ENCODE results near the gene AJM1.

The AJM1 gene

GRCh38 chr9:136820971-136821825, 21.1 kb upstream of the AJM1 start:
- TF ChIP-seq POLR2AphosphoS5 (IDR thresholded peaks at IDR 0.05; ENCODE audit: low read depth, low read length) (no peak), POLR2A (IDR thresholded peaks at IDR 0.05; ENCODE audit: low read depth, low read length) (no peak), TAF1 (IDR thresholded peaks at IDR 0.05; ENCODE audit: borderline replicate concordance, low read depth, low read length) (no peak)
- no peak for FAIRE-seq

GRCh38 chr9:136821826-136822544, 20.3 kb upstream of the AJM1 start:
- TF ChIP-seq POLR2AphosphoS5 (IDR thresholded peaks at IDR 0.05; ENCODE audit: low read depth, low read length) (no peak), TAF1 (IDR thresholded peaks at IDR 0.05; ENCODE audit: borderline replicate concordance, low read depth, low read length) (no peak), POLR2A (IDR thresholded peaks at IDR 0.05; ENCODE audit: low read depth, low read length) (no peak)
- FAIRE-seq = no peak
- no peak for DNase-seq (ENCODE audit: insufficient read length)

More at GRCh38 chr9:136820971-136821825, 21.1 kb upstream of the AJM1 start:
- DNase-seq (ENCODE audit: insufficient read length) = no peak

- no peak for DNase-seq (ENCODE audit: insufficient read length)
- no peak for FAIRE-seq
- TF ChIP-seq TAF1 (IDR thresholded peaks at IDR 0.05; ENCODE audit: borderline replicate concordance, low read depth, low read length) (no peak), POLR2AphosphoS5 (IDR thresholded peaks at IDR 0.05; ENCODE audit: low read depth, low read length) (no peak), POLR2A (IDR thresholded peaks at IDR 0.05; ENCODE audit: low read depth, low read length) (no peak)
Measured at GRCh38 chr9:136823136-136824046, 18.9 kb upstream of the AJM1 start.

GRCh38 chr9:136824496-136825225, 17.6 kb upstream of the AJM1 start:
- DNase-seq (ENCODE audit: insufficient read length) (no peak), FAIRE-seq (no peak)
- TF ChIP-seq POLR2AphosphoS5 (IDR thresholded peaks at IDR 0.05; ENCODE audit: low read depth, low read length) (no peak), TAF1 (IDR thresholded peaks at IDR 0.05; ENCODE audit: borderline replicate concordance, low read depth, low read length) (no peak), POLR2A (IDR thresholded peaks at IDR 0.05; ENCODE audit: low read depth, low read length) (no peak)

- no peak for DNase-seq (ENCODE audit: insufficient read length)
- FAIRE-seq = no peak
- no peak for TF ChIP-seq POLR2AphosphoS5 (IDR thresholded peaks at IDR 0.05; ENCODE audit: low read depth, low read length)
Measured at GRCh38 chr9:136825295-136826187, 16.7 kb upstream of the AJM1 start.

GRCh38 chr9:136826188-136826541, 16.1 kb upstream of the AJM1 start:
- TF ChIP-seq POLR2A (IDR thresholded peaks at IDR 0.05; ENCODE audit: low read depth, low read length) = no peak
- no peak for TF ChIP-seq POLR2AphosphoS5 (IDR thresholded peaks at IDR 0.05; ENCODE audit: low read depth, low read length)
- no peak for TF ChIP-seq TAF1 (IDR thresholded peaks at IDR 0.05; ENCODE audit: borderline replicate concordance, low read depth, low read length)
- DNase-seq (ENCODE audit: insufficient read length) (no peak), FAIRE-seq (no peak)

GRCh38 chr9:136826703-136827582, 15.3 kb upstream of the AJM1 start:
- no peak for DNase-seq (ENCODE audit: insufficient read length)
- no peak for FAIRE-seq
- TF ChIP-seq TAF1 (IDR thresholded peaks at IDR 0.05; ENCODE audit: borderline replicate concordance, low read depth, low read length) (no peak), POLR2AphosphoS5 (IDR thresholded peaks at IDR 0.05; ENCODE audit: low read depth, low read length) (no peak), POLR2A (IDR thresholded peaks at IDR 0.05; ENCODE audit: low read depth, low read length) (no peak)

GRCh38 chr9:136827794-136828473, 14.3 kb upstream of the AJM1 start:
- DNase-seq (ENCODE audit: insufficient read length) = no peak
- no peak for FAIRE-seq
- TF ChIP-seq POLR2AphosphoS5 (IDR thresholded peaks at IDR 0.05; ENCODE audit: low read depth, low read length) = no peak
- TF ChIP-seq TAF1 (IDR thresholded peaks at IDR 0.05; ENCODE audit: borderline replicate concordance, low read depth, low read length) = no peak
